ENCODE data around the gene MRM2.

Gene MRM2

DNA sequence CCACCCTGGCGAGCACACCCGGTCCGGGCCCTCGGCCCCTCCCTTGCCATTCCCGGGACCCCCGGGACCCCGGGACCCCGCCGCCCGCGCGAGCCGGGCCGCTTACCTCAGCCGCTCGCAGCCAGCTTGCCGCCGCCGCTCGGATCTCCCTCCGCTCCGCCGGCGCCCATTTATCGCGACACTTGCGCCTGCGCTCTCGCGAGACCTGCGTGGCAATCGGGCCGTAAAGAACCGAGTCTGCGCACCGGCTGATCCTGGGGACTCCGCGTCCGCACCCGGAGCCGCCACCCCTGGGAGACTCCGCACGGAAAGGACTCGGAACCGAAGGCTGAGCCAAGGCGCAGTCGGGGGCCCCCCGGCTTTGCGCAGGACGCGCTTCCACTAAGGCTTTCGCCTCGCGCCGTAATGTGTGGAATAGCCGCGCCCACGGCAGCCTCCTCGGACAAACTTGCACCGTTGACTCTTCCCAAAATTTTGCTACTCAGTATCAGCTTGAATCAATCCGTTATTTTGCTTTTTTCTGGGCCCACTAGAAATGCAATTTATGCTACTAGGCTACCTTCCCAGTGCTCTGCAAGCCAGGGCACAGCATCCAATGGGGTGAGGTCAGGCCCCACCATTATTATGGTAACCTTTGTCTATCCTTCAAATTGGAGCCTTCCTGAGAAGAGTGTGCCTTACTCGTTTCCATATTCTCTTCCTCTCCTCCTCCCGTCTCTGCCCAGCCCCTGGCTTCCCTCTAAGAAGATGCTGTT is 9.1 kb downstream of the MRM2 start, which contains the start of gene MAD1L1 (continued):
- TF ChIP-seq ZNF280D (tag by site-specific recombination; IDR thresholded peaks at IDR 0.05), result no peak
- TF ChIP-seq ZNF391 (tag by site-specific recombination; IDR thresholded peaks at IDR 0.05; ENCODE audit: borderline replicate concordance, low read depth), result no peak
- TF ChIP-seq ZNF639 (tag by site-specific recombination; IDR thresholded peaks at IDR 0.05), result peak; percentile 52; the same call in 1 of the 2 replicates
- TF ChIP-seq ZBTB1 (tag by site-specific recombination; IDR thresholded peaks at IDR 0.05), result no peak
- no peak for TF ChIP-seq ZNF585B (tag by site-specific recombination; IDR thresholded peaks at IDR 0.05)
- 0 out of 2 replicates have a peak, but pooled peaks have one; percentile 50 for TF ChIP-seq ZBTB7A (tag by site-specific recombination; IDR thresholded peaks at IDR 0.05; ENCODE audit: low read depth)
- no peak for TF ChIP-seq ZNF548 (tag by site-specific recombination; IDR thresholded peaks at IDR 0.05)
- no peak for TF ChIP-seq INSM2 (tag by site-specific recombination; IDR thresholded peaks at IDR 0.05)
- no peak for TF ChIP-seq YY2 (tag by site-specific recombination; IDR thresholded peaks at IDR 0.05)
- TF ChIP-seq KLF16 (tag by site-specific recombination; IDR thresholded peaks at IDR 0.05), result peak; percentile 72
- TF ChIP-seq ZNF501 (tag by site-specific recombination; IDR thresholded peaks at IDR 0.05), result peak; percentile 64; the same call in 1 of the 2 replicates
- TF ChIP-seq BCL6B (tag by site-specific recombination; IDR thresholded peaks at IDR 0.05), result no peak
- TF ChIP-seq ZNF184 (tag by site-specific recombination; IDR thresholded peaks at IDR 0.05), result 0 out of 2 replicates have a peak, but pooled peaks have one; percentile 6
- TF ChIP-seq ZNF792 (tag by site-specific recombination; IDR thresholded peaks at IDR 0.05), result no peak
- no peak for TF ChIP-seq ZSCAN30 (tag by site-specific recombination; IDR thresholded peaks at IDR 0.05)
- TF ChIP-seq ZNF791 (tag by site-specific recombination; IDR thresholded peaks at IDR 0.05), result no peak
- no peak for TF ChIP-seq MYNN (tag by site-specific recombination; IDR thresholded peaks at IDR 0.05; ENCODE audit: borderline replicate concordance)
- no peak for TF ChIP-seq GFI1B (tag by site-specific recombination; IDR thresholded peaks at IDR 0.05)
- TF ChIP-seq, protein P1, sequence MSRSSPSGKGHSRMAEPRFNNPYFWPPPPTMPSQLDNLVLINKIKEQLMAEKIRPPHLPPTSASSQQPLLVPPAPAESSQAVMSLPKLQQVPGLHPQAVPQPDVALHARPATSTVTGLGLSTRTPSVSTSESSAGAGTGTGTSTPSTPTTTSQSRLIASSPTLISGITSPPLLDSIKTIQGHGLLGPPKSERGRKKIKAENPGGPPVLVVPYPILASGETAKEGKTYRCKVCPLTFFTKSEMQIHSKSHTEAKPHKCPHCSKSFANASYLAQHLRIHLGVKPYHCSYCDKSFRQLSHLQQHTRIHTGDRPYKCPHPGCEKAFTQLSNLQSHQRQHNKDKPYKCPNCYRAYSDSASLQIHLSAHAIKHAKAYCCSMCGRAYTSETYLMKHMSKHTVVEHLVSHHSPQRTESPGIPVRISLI (tag by site-specific recombination; IDR thresholded peaks at IDR 0.05), result no peak
- peak; percentile 55; the same call in 1 of the 2 replicates for TF ChIP-seq ZNF394 (tag by site-specific recombination; IDR thresholded peaks at IDR 0.05; ENCODE audit: borderline replicate concordance)
- no peak for TF ChIP-seq ZNF426 (tag by site-specific recombination; IDR thresholded peaks at IDR 0.05)
- no peak for TF ChIP-seq ZNF10 (tag by site-specific recombination; IDR thresholded peaks at IDR 0.05)
- no peak for TF ChIP-seq BCL11A (tag by site-specific recombination; IDR thresholded peaks at IDR 0.05; ENCODE audit: low read depth)
- TF ChIP-seq, protein P2, sequence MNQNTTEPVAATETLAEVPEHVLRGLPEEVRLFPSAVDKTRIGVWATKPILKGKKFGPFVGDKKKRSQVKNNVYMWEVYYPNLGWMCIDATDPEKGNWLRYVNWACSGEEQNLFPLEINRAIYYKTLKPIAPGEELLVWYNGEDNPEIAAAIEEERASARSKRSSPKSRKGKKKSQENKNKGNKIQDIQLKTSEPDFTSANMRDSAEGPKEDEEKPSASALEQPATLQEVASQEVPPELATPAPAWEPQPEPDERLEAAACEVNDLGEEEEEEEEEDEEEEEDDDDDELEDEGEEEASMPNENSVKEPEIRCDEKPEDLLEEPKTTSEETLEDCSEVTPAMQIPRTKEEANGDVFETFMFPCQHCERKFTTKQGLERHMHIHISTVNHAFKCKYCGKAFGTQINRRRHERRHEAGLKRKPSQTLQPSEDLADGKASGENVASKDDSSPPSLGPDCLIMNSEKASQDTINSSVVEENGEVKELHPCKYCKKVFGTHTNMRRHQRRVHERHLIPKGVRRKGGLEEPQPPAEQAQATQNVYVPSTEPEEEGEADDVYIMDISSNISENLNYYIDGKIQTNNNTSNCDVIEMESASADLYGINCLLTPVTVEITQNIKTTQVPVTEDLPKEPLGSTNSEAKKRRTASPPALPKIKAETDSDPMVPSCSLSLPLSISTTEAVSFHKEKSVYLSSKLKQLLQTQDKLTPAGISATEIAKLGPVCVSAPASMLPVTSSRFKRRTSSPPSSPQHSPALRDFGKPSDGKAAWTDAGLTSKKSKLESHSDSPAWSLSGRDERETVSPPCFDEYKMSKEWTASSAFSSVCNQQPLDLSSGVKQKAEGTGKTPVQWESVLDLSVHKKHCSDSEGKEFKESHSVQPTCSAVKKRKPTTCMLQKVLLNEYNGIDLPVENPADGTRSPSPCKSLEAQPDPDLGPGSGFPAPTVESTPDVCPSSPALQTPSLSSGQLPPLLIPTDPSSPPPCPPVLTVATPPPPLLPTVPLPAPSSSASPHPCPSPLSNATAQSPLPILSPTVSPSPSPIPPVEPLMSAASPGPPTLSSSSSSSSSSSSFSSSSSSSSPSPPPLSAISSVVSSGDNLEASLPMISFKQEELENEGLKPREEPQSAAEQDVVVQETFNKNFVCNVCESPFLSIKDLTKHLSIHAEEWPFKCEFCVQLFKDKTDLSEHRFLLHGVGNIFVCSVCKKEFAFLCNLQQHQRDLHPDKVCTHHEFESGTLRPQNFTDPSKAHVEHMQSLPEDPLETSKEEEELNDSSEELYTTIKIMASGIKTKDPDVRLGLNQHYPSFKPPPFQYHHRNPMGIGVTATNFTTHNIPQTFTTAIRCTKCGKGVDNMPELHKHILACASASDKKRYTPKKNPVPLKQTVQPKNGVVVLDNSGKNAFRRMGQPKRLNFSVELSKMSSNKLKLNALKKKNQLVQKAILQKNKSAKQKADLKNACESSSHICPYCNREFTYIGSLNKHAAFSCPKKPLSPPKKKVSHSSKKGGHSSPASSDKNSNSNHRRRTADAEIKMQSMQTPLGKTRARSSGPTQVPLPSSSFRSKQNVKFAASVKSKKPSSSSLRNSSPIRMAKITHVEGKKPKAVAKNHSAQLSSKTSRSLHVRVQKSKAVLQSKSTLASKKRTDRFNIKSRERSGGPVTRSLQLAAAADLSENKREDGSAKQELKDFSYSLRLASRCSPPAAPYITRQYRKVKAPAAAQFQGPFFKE (tag by site-specific recombination; IDR thresholded peaks at IDR 0.05; ENCODE audit: borderline replicate concordance), result no peak
- TF ChIP-seq ZBTB48 (tag by site-specific recombination; IDR thresholded peaks at IDR 0.05), result peak; percentile 82
